ENCODE results near the gene DAGLA. TPM values are rescaled to one million over a fixed set of nuclear protein-coding genes. Genes with fewer than 3 reads are reported as not detected.

Gene DAGLA
- total RNA-seq, 1 donor from 2014 or later, result 6.0 TPM

GRCh38 chr11:61762798-61763197 lies 82.6 kb downstream of the DAGLA start:
- no peak overlapping the region for H3K27ac ChIP-seq

DNA sequence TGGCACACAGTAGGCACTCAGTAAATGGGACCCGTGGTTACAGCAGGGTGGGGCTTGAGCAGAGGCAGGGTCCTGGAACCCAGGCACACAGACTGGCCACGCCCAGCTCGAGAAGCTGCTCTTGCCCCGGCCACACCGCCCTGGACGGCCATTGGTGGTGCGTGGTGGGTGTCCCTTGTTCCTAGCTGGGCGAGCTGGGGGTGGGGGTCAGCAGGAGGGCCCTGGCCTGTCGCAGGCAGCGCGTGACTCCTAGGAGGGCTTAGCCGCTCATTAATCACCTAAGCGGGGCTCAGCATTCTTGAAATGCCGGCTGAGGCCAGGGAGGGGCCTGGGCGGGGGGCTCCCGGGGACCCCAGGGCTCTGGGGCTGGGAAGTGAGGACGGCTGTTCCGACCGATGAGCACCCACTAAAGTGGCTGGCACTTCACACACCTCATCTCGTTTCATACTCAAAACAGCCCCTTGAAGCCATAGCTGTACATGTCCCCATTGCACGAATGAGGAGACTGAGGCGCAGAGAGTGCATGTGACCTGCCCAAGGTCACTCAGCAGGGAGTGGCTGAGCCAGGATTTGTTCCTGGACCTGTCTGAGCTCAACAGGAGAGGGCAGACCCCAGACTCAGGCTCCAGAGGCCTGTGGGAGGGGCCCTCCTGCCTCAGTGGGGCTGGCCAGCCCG lies 83.9 kb downstream of the DAGLA start:
- Histone ChIP-seq H3K27ac (no peak overlapping the region), H3K36me3 (no peaks in the 10 kb centered on the region), H3K27me3 (peaks cover 5% of the 10 kb centered on the region), H3K4me1 (no peaks in the 10 kb centered on the region), H3K4me3 (no peak overlapping the region), H3K9me3 (no peaks in the 10 kb centered on the region)
- DNase-seq (no peak), ATAC-seq (no peak)
- no peak for TF ChIP-seq CTCF (IDR thresholded peaks at IDR 0.05)
- intact Hi-C loops (cut with DNase I), result no loop called here

More at GRCh38 chr11:61762798-61763197, 82.6 kb downstream of the DAGLA start:
- no peaks in the 10 kb centered on the region for H3K36me3 ChIP-seq
- peaks cover 6% of the 10 kb centered on the region for H3K27me3 ChIP-seq
- DNase-seq (no peak), ATAC-seq (no peak)
- no peaks in the 10 kb centered on the region for H3K4me1 ChIP-seq
- intact Hi-C loops (cut with DNase I), result no loop called here
- H3K4me3 ChIP-seq, result no peak overlapping the region
- TF ChIP-seq CTCF (IDR thresholded peaks at IDR 0.05), result no peak
- no peaks in the 10 kb centered on the region for H3K9me3 ChIP-seq

- Histone ChIP-seq H3K4me1 (no peaks in the 10 kb centered on the region), H3K27me3 (peaks cover 5% of the 10 kb centered on the region), H3K36me3 (no peaks in the 10 kb centered on the region), H3K4me3 (no peak overlapping the region), H3K27ac (no peak overlapping the region), H3K9me3 (no peaks in the 10 kb centered on the region)
- DNase-seq (no peak), ATAC-seq (peak; percentile 20)
- TF ChIP-seq CTCF (IDR thresholded peaks at IDR 0.05), result no peak
- intact Hi-C loops (cut with DNase I), result no loop called here
Measured at GRCh38 chr11:61764606-61765260, 84.5 kb downstream of the DAGLA start.

DNA sequence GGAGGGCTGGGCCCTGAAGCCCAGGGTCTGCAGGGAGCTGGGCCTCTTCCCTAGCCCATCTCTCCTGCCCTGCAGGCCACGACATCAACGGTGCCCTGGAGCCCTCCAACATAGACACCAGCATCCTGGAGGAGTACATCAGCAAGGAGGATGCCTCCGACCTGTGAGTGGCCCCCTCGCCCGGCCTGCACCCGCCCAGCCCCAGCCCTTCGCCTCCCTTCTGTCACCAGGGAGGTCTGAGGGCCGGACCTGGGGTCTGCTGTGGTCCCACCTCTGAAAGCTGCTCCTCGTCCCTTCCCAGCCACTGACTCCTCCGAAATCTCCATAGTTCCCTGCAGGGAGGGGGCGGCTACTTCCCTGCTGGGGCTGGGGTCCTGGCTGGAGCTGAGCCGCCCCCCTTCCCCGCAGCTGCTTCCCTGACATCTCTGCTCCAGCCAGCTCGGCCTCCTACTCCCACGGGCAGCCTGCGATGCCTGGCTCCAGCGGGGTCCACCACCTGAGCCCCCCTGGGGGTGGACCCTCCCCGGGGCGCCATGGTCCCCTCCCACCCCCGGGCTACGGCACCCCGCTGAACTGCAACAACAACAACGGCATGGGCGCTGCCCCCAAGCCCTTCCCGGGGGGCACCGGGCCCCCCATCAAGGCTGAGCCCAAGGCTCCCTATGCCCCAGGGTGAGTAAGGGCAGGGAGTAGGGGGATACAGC lies 85.5 kb downstream of the DAGLA start:
- intact Hi-C loops (cut with DNase I), result no loop called here
- DNase-seq (no peak), ATAC-seq (no peak)
- Histone ChIP-seq H3K36me3 (no peaks in the 10 kb centered on the region), H3K27ac (no peak overlapping the region), H3K4me3 (no peak overlapping the region), H3K4me1 (no peaks in the 10 kb centered on the region), H3K27me3 (peaks cover 5% of the 10 kb centered on the region), H3K9me3 (no peaks in the 10 kb centered on the region)
- TF ChIP-seq CTCF (IDR thresholded peaks at IDR 0.05), result no peak

DNA sequence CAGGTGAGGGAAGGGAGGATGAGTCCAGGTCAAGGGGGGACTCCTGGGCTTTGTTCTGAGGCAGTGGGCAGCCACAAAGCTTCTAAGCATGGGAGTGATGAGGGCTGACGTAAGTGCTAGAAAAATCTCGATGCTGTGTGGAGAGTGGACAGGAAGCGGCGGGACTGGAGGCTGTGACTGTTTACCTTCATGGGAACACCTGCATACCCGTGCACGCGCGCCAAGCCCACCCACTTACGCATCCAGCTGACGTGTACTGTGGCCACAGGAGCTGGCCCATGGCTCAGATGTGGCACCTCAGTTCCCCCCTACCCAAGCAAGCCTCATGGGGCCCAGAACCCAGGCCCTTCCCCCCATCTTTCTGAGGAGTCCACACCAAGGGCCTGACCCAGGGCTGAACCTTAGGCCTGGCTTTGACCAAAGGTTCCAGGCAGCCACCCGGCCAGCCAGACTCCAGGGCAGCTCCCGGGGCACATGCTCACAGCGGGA lies 86.2 kb downstream of the DAGLA start:
- H3K4me1 ChIP-seq, result no peaks in the 10 kb centered on the region
- H3K27me3 ChIP-seq, result peaks cover 5% of the 10 kb centered on the region
- ATAC-seq (peak; percentile 38), DNase-seq (no peak)
- intact Hi-C loops (cut with DNase I), result no loop called here
- H3K9me3 ChIP-seq, result no peaks in the 10 kb centered on the region
- no peak for TF ChIP-seq CTCF (IDR thresholded peaks at IDR 0.05)
- H3K36me3 ChIP-seq, result no peaks in the 10 kb centered on the region
- no peak overlapping the region for H3K4me3 ChIP-seq
- no peak overlapping the region for H3K27ac ChIP-seq

Data from upper lobe of right lung (tissue), 1 donor.